GM12892 (cell line): ENCODE measurements around the gene ATP2B2.

Source experiments
- POLR2A ChIP-seq: IDR thresholded peaks from 2 replicates; pipeline ENCODE4 v1.6.1; 2011; ENCODE audit warnings: low read depth, low read length, control low read depth
- POLR2AphosphoS5 ChIP-seq: IDR thresholded peaks from 2 replicates; pipeline ENCODE4 v1.6.1; 2011; ENCODE audit warnings: low read depth, low read length, control low read depth
- TAF1 ChIP-seq: IDR thresholded peaks from 2 replicates; pipeline ENCODE4 v1.6.1; 2011; ENCODE audit warnings: low read depth, mild to moderate bottlenecking, control low read depth, low read length, borderline replicate concordance

DNA sequence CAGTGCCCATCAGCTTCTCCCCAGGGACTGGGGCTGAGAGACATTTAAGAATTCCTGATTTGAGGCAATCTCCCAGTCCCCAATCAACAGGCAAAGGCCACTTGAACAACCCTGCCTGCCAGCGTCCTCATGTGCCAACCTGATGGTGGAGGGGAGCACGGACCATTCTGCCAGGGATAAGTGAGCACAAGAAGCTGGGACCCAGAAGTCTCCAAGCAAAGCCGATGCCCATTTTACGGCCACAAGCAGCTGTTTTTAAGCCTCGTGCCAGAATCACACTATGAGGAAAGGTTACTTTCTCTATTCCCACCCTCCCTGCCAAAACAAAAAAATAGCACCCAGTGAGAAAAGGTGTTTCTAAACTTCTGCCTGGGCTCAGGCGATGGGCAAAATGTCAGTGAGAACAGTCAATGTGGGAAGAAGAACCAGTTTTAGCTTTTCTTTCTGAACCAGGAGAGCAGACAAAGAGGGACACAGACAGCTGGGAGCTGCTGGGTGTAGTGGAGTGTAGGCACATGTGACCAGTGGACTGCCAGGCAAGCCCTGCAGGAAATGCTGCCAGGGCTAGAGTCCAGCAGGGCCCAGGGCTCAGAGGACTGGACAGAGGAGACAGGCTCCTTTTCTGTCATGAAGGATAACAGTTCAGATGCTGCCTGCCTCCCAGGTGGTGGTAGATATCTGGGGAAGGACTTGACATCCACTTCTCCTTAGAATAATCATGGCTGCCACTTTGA is 57.7 kb downstream of the ATP2B2 start:
- TF ChIP-seq POLR2A: no peak
- no peak for TF ChIP-seq POLR2AphosphoS5
- no peak for TF ChIP-seq TAF1
